ENCODE data around the gene STK17A. TPM values are rescaled to one million over a fixed set of nuclear protein-coding genes. Genes with fewer than 3 reads are reported as not detected.
A peak's percentile ranks its signal among the peaks of the same experiment; 100 is the strongest.
"Not testable (repeated sequence)": the region's sequence is repeated elsewhere in the genome, so short reads cannot be mapped to it uniquely, and the experiment has no call there.

The STK17A gene
- polyA plus RNA-seq, 3 donors: 16.6 to 19.0 (median 18.7) TPM

GRCh38 chr7:43565786-43566185 lies 17.1 kb upstream of the STK17A start:
- peak in 2 of 3 donors; percentile 13 to 30 for DNase-seq (ENCODE audit: low read depth in 3 of 3, low spot score in 2 of 3)

DNA sequence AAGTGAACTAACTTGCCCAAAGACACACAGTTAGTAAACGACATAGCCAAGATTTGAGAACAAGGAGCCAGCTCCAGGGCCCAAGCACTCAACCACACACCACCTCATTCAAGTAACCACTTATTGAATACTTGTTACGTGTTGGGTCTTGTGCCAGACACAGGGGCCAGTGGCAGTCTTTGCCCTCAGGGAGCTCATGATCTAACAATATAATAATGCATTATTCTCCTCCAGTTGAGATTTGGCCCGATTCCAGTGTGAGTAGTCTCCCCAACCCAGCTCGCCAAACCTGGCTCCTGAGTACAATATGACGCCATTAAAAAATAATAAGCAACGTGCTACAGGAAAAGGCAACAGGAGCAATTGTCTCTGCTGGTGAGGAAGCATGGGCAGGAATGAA lies 14.4 kb upstream of the STK17A start:
- DNase-seq (ENCODE audit: low read depth in 3 of 3, low spot score in 2 of 3): no peak

- no peak for DNase-seq (ENCODE audit: low read depth in 3 of 3, low spot score in 2 of 3)
Measured at GRCh38 chr7:43569424-43569823, 13.5 kb upstream of the STK17A start.

GRCh38 chr7:43570688-43571365 lies 12.1 kb upstream of the STK17A start:
- DNase-seq (ENCODE audit: low read depth in 3 of 3, low spot score in 2 of 3): no peak

GRCh38 chr7:43572516-43573049 lies 10.3 kb upstream of the STK17A start:
- no peak for DNase-seq (ENCODE audit: low read depth in 3 of 3, low spot score in 2 of 3)

- not testable (repeated sequence) for DNase-seq (ENCODE audit: low read depth in 3 of 3, low spot score in 2 of 3)
Measured at GRCh38 chr7:43573832-43574231, 9.1 kb upstream of the STK17A start.

GRCh38 chr7:43575506-43575905 lies 7.4 kb upstream of the STK17A start:
- no peak for DNase-seq (ENCODE audit: low read depth in 3 of 3, low spot score in 2 of 3)

DNA sequence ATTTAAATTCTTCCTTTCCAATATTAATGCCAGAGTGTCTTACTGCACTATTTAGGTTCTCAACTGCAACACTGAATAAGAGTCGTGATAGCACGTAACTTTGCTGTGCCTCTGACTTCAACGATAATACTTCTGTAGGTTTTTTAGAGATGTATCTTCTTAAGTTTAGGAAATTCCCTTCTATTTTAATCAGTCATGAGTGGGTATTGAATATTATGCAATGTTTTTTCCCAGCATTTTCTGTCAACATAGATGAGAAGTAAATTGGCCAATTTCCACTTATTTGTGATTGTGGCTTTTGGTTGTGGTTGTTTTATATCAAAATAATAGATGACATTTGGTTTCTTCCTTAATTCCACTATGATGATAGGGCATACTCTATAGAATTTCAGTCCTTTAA lies 6.7 kb upstream of the STK17A start:
- DNase-seq (ENCODE audit: low read depth in 3 of 3, low spot score in 2 of 3): no peak

GRCh38 chr7:43577485-43577951 lies 5.4 kb upstream of the STK17A start:
- DNase-seq (ENCODE audit: low read depth in 3 of 3, low spot score in 2 of 3): no peak

GRCh38 chr7:43583424-43584194 lies 701 bp downstream of the STK17A start:
- peak in 2 of 3 donors; percentile 41 to 45 for DNase-seq (ENCODE audit: low read depth in 3 of 3, low spot score in 2 of 3)

DNA sequence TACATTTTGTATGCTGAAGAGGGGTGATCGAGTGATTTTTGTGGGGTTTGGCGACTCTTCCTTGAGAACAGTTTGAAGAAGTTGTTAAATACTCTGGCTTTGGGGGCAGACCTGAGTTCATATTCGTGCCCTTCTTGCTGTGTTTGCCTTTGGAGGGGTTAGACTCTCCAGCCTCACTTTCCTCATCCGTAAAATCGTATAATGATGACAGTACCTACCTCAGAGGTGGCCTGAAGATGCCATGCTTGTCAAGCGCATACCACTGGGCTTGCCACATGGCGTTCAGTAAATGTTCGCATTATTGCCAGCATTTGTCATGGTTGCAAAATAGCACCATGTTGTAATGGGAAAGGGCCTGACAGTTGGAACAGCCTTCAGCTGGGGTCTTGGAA lies 1.3 kb downstream of the STK17A start:
- DNase-seq (ENCODE audit: low read depth in 3 of 3, low spot score in 2 of 3): peak in 1 of 3 donors; percentile 2

DNA sequence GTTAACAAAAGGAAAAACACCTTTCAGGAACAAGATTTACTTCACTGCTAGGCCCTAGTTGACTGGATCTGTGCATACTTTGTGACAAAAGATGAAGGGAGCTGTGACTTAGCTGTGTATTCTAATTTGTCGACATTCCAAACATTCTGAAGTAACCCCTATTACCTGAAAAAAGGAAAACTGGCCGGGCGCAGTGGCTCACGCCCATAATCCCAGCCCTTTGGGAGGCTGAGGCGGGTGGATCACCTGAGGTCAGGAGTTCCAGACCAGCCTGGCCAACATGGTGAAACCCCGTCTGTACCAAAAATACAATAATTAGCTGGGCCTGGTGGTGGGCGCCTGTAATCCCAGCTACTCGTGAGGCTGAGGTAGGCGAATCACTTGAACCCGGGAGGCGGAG lies 1.8 kb downstream of the STK17A start:
- DNase-seq (ENCODE audit: low read depth in 3 of 3, low spot score in 2 of 3): not testable (repeated sequence)

GRCh38 chr7:43585562-43585961 lies 2.7 kb downstream of the STK17A start:
- no peak for DNase-seq (ENCODE audit: low read depth in 3 of 3, low spot score in 2 of 3)

DNA sequence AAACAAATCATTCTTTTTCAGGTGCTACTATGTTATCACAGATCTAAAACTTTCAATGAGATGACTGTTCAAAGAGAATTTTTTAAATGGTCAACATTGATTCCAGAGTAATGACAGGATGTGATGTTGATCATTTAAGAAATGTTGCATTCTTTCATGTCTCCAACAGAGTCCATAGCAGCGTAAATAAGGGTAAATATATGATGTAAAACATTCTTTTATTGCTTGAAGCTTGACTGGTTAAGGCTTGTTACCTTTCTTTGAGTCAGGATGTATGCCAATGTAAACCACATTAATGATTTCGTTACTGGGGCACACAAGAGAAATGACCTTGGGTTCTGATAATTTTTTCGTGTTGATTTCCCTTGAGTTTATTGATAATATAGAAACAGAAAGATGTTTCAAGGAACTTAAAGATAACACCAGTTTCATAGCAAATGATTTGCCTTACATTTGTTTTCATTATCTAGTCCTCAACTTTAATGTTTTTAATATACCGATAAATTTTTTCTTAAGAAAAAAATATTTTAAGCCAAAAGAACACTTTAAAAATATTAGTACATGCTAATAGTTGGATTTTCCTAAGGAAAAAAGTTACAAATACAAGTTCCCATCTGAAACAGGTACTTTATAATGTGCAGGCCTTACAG lies 3.5 kb downstream of the STK17A start:
- DNase-seq (ENCODE audit: low read depth in 3 of 3, low spot score in 2 of 3): no peak

- no peak for DNase-seq (ENCODE audit: low read depth in 3 of 3, low spot score in 2 of 3)
Measured at GRCh38 chr7:43588477-43589132, 5.7 kb downstream of the STK17A start.

- no peak for DNase-seq (ENCODE audit: low read depth in 3 of 3, low spot score in 2 of 3)
Measured at GRCh38 chr7:43589133-43589478, 6.2 kb downstream of the STK17A start.

- DNase-seq (ENCODE audit: low read depth in 3 of 3, low spot score in 2 of 3): no peak
Measured at GRCh38 chr7:43589728-43590127, 6.8 kb downstream of the STK17A start.

- DNase-seq (ENCODE audit: low read depth in 3 of 3, low spot score in 2 of 3): no peak
Measured at GRCh38 chr7:43590862-43591557, 8.1 kb downstream of the STK17A start.

- no peak for DNase-seq (ENCODE audit: low read depth in 3 of 3, low spot score in 2 of 3)
Measured at GRCh38 chr7:43591558-43592180, 8.8 kb downstream of the STK17A start.

DNA sequence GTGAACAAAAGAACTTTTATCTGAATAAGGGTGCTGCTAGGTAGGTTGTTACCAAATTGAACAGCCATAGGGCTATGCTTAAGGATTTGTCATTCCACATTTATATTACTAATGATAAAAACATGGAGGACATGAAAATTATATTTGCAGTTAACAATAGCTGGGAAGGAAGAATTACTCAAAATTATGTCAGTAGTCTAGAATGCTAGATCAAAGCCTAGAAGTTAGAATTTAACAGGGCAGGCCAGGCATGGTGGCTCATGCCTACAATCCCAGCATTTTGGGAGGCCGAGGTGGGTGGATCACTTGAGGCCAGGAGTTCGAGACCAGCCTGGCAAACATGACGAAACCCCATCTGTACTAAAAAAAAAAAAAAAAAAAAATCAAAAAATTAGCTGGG lies 9.4 kb downstream of the STK17A start:
- DNase-seq (ENCODE audit: low read depth in 3 of 3, low spot score in 2 of 3): no peak

All from right renal cortex interstitium (tissue), 3 donors.